ENCODE measurements around the gene SKIC2. TPM values are rescaled to one million over a fixed set of nuclear protein-coding genes. Genes with fewer than 3 reads are reported as not detected.
A peak's percentile ranks its signal among the peaks of the same experiment; 100 is the strongest.
"Not testable (repeated sequence)": the region's sequence is repeated elsewhere in the genome, so short reads cannot be mapped to it uniquely, and the experiment has no call there.

Gene SKIC2
- total and polyA plus RNA-seq, 7 experiments from 2014 or later = 20.1 to 139 (median 93.2) TPM

- H3K4me3 Mint-ChIP-seq; ATAC-seq; H3K9me3 Mint-ChIP-seq; H3K4me1 Mint-ChIP-seq; H3K27ac ChIP-seq (ENCODE audit: low read depth, low read length); intact Hi-C loops (cut with micrococcal nuclease); H3K36me3 Mint-ChIP-seq; H3K27me3 ChIP-seq (ENCODE audit: control insufficient read depth in 2 of 2, insufficient read depth in 2 of 2, low read length in 2 of 2); H3K9me3 ChIP-seq (ENCODE audit: control insufficient read depth in 2 of 3, low read length in 3 of 3); H3K4me1 ChIP-seq (ENCODE audit: control insufficient read depth in 2 of 2, insufficient read depth in 2 of 2, low read length in 2 of 2); POLR2A ChIA-PET; H3K27ac Mint-ChIP-seq; H3K4me3 ChIP-seq (ENCODE audit: low read length); H3K27me3 Mint-ChIP-seq; H3K36me3 ChIP-seq (ENCODE audit: control insufficient read depth in 2 of 3, insufficient read depth in 3 of 3, low read length in 3 of 3); CTCF ChIA-PET: not testable (repeated sequence)
- peak in 1 of 9 donors; percentile 7 for DNase-seq
Measured at GRCh38 chr6:32012941-32013617, 54.1 kb downstream of the SKIC2 start.

- intact Hi-C loops (cut with micrococcal nuclease); ATAC-seq; H3K4me1 Mint-ChIP-seq; H3K36me3 Mint-ChIP-seq; H3K27ac ChIP-seq (ENCODE audit: low read depth, low read length); H3K4me1 ChIP-seq (ENCODE audit: control insufficient read depth in 2 of 2, insufficient read depth in 2 of 2, low read length in 2 of 2); DNase-seq; POLR2A ChIA-PET; H3K9me3 Mint-ChIP-seq; H3K27me3 Mint-ChIP-seq; CTCF ChIA-PET; H3K27me3 ChIP-seq (ENCODE audit: control insufficient read depth in 2 of 2, insufficient read depth in 2 of 2, low read length in 2 of 2); H3K9me3 ChIP-seq (ENCODE audit: control insufficient read depth in 2 of 3, low read length in 3 of 3); H3K36me3 ChIP-seq (ENCODE audit: control insufficient read depth in 2 of 3, insufficient read depth in 3 of 3, low read length in 3 of 3); H3K4me3 Mint-ChIP-seq; H3K4me3 ChIP-seq (ENCODE audit: low read length); H3K27ac Mint-ChIP-seq: not testable (repeated sequence)
Measured at GRCh38 chr6:32013738-32014137, 54.8 kb downstream of the SKIC2 start.

- H3K27me3 ChIP-seq (ENCODE audit: control insufficient read depth in 2 of 2, insufficient read depth in 2 of 2, low read length in 2 of 2); H3K27ac ChIP-seq (ENCODE audit: low read depth, low read length); H3K4me1 ChIP-seq (ENCODE audit: control insufficient read depth in 2 of 2, insufficient read depth in 2 of 2, low read length in 2 of 2); H3K27me3 Mint-ChIP-seq; H3K4me1 Mint-ChIP-seq; intact Hi-C loops (cut with micrococcal nuclease); POLR2A ChIA-PET; H3K36me3 ChIP-seq (ENCODE audit: control insufficient read depth in 2 of 3, insufficient read depth in 3 of 3, low read length in 3 of 3); H3K4me3 Mint-ChIP-seq; H3K9me3 Mint-ChIP-seq; H3K9me3 ChIP-seq (ENCODE audit: control insufficient read depth in 2 of 3, low read length in 3 of 3); H3K4me3 ChIP-seq (ENCODE audit: low read length); CTCF ChIA-PET; H3K27ac Mint-ChIP-seq; ATAC-seq; H3K36me3 Mint-ChIP-seq; DNase-seq: not testable (repeated sequence)
Measured at GRCh38 chr6:32014547-32014946, 55.6 kb downstream of the SKIC2 start, which contains the start of gene C4B. TSS of gene C4B (plus strand) at chr6:32014795. CDS start at chr6:32014846, 51 bp downstream.

Small RNA genes lying within 50 kb of the gene (microRNA-seq; reads per million reads assigned to microRNA genes)
- not detected for gene MIR1236 (ENCODE audit: borderline microRNAs expressed)

Other genes starting within 250 kb of the SKIC2 start
Only the 30 nearest of the 35 such genes appear.
- 10 to 100 TPM in 2 of 5 experiments, 1 to 10 TPM in 3; 4.9 to 31.4 (median 7.1) TPM for gene DDAH2, start 229.9 kb upstream of the SKIC2 start, total RNA-seq
- 10 to 100 TPM; 13.1 to 15.3 TPM for gene DDAH2, start 229.9 kb upstream of the SKIC2 start, polyA plus RNA-seq
- gene CLIC1, start 222.6 kb upstream of the SKIC2 start, total RNA-seq = 100 to 1,000 TPM in 2 of 5 experiments, 10 to 100 TPM in 3; 29.3 to 494 (median 58.2) TPM
- 100 to 1,000 TPM; 102 to 122 TPM for gene CLIC1, start 222.6 kb upstream of the SKIC2 start, polyA plus RNA-seq
- 10 to 100 TPM; 10.3 to 52.2 (median 11.4) TPM for gene MSH5, start 219.2 kb upstream of the SKIC2 start, total RNA-seq
- 1 to 10 TPM in 1 of 2 donors, under 1 TPM in 1; 0.51 to 2.6 TPM for gene MSH5, start 219.2 kb upstream of the SKIC2 start, polyA plus RNA-seq
- gene SAPCD1, start 196.5 kb upstream of the SKIC2 start, total RNA-seq = 10 to 100 TPM in 1 of 5 experiments, 1 to 10 TPM in 4; 2.3 to 11.1 (median 3.3) TPM
- not detected for gene SAPCD1, start 196.5 kb upstream of the SKIC2 start, polyA plus RNA-seq
- gene VWA7, start 181.8 kb upstream of the SKIC2 start, total RNA-seq = 1 to 10 TPM in 3 of 5 experiments, under 1 TPM in 2; 0.53 to 4.5 (median 1.1) TPM
- not detected for gene VWA7, start 181.8 kb upstream of the SKIC2 start, polyA plus RNA-seq
- gene VARS1, start 163.4 kb upstream of the SKIC2 start, total RNA-seq = 10 to 100 TPM; 34.3 to 84.2 (median 53.2) TPM
- gene VARS1, start 163.4 kb upstream of the SKIC2 start, polyA plus RNA-seq = 10 to 100 TPM; 32.2 to 44.8 TPM
- gene LSM2, start 152.2 kb upstream of the SKIC2 start, total RNA-seq = 10 to 100 TPM; 22.9 to 94.5 (median 29.2) TPM
- gene LSM2, start 152.2 kb upstream of the SKIC2 start, polyA plus RNA-seq = 10 to 100 TPM; 58.9 to 67.9 TPM
- 1 to 10 TPM; 3.3 to 5.5 (median 4.7) TPM for gene HSPA1L, start 143.9 kb upstream of the SKIC2 start, total RNA-seq
- gene HSPA1L, start 143.9 kb upstream of the SKIC2 start, polyA plus RNA-seq = 1 to 10 TPM; 2.3 to 3.6 TPM
- gene HSPA1A, start 143.6 kb upstream of the SKIC2 start, total RNA-seq = 100 to 1,000 TPM in 1 of 5 experiments, 10 to 100 TPM in 3, 1 to 10 TPM in 1; 6.7 to 125 (median 30.3) TPM
- 10 to 100 TPM; 26.0 to 52.5 TPM for gene HSPA1A, start 143.6 kb upstream of the SKIC2 start, polyA plus RNA-seq
- 10 to 100 TPM in 4 of 5 experiments, 1 to 10 TPM in 1; 8.6 to 68.9 (median 28.9) TPM for gene HSPA1B, start 131.4 kb upstream of the SKIC2 start, total RNA-seq
- 1 to 10 TPM; 2.8 to 3.6 TPM for gene HSPA1B, start 131.4 kb upstream of the SKIC2 start, polyA plus RNA-seq
- 10 to 100 TPM; 18.6 to 35.0 (median 20.1) TPM for gene NEU1, start 96.4 kb upstream of the SKIC2 start, total RNA-seq
- 10 to 100 TPM; 13.6 to 19.9 TPM for gene NEU1, start 96.4 kb upstream of the SKIC2 start, polyA plus RNA-seq
- not detected for gene SLC44A4, start 80.2 kb upstream of the SKIC2 start, total RNA-seq
- not detected for gene SLC44A4, start 80.2 kb upstream of the SKIC2 start, polyA plus RNA-seq
- gene EHMT2, start 61.5 kb upstream of the SKIC2 start, total RNA-seq = 10 to 100 TPM; 50.4 to 94.2 (median 71.6) TPM
- 10 to 100 TPM; 37.3 to 66.5 TPM for gene EHMT2, start 61.5 kb upstream of the SKIC2 start, polyA plus RNA-seq
- gene ZBTB12, start 57.1 kb upstream of the SKIC2 start, total RNA-seq = 1 to 10 TPM in 4 of 5 experiments, under 1 TPM in 1; 0.77 to 4.5 (median 2.5) TPM
- gene ZBTB12, start 57.1 kb upstream of the SKIC2 start, polyA plus RNA-seq = under 1 TPM in 1 of 2 donors, not detected in 1; 0.09 TPM
- gene C2, start 31.5 kb upstream of the SKIC2 start, total RNA-seq = 1 to 10 TPM in 4 of 5 experiments, under 1 TPM in 1; 0.89 to 8.2 (median 2.3) TPM
- under 1 TPM in 1 of 2 donors, not detected in 1; 0.10 TPM for gene C2, start 31.5 kb upstream of the SKIC2 start, polyA plus RNA-seq
- 1 to 10 TPM in 2 of 5 experiments, under 1 TPM in 1, not detected in 2; 0.56 to 1.4 (median 1.1) TPM for gene CFB, start 13.1 kb upstream of the SKIC2 start, total RNA-seq
- gene CFB, start 13.1 kb upstream of the SKIC2 start, polyA plus RNA-seq = 1 to 10 TPM; 1.4 to 1.8 TPM
- 10 to 100 TPM; 47.5 to 71.7 (median 59.1) TPM for gene NELFE, start 204 bp upstream of the SKIC2 start, total RNA-seq
- gene NELFE, start 204 bp upstream of the SKIC2 start, polyA plus RNA-seq = 10 to 100 TPM; 56.5 to 76.6 TPM
- gene DXO, start 13.0 kb downstream of the SKIC2 start, total RNA-seq = 10 to 100 TPM; 19.3 to 44.3 (median 35.0) TPM
- gene DXO, start 13.0 kb downstream of the SKIC2 start, polyA plus RNA-seq = 10 to 100 TPM; 12.6 to 16.2 TPM
- gene C4A, start 22.9 kb downstream of the SKIC2 start, total RNA-seq = 1 to 10 TPM; 3.2 to 9.0 (median 8.0) TPM
- not detected for gene C4A, start 22.9 kb downstream of the SKIC2 start, polyA plus RNA-seq
- 1 to 10 TPM; 3.2 to 8.5 (median 8.0) TPM for gene C4B, start 55.6 kb downstream of the SKIC2 start, total RNA-seq
- gene C4B, start 55.6 kb downstream of the SKIC2 start, polyA plus RNA-seq = under 1 TPM in 1 of 2 donors, not detected in 1; 0.59 TPM
- 1 to 10 TPM in 1 of 5 experiments, under 1 TPM in 3, not detected in 1; 0.32 to 1.1 (median 0.44) TPM for gene CYP21A2, start 79.2 kb downstream of the SKIC2 start, total RNA-seq
- gene CYP21A2, start 79.2 kb downstream of the SKIC2 start, polyA plus RNA-seq = not detected
- 10 to 100 TPM in 4 of 5 experiments, 1 to 10 TPM in 1; 8.8 to 17.2 (median 13.1) TPM for gene TNXB, start 150.2 kb downstream of the SKIC2 start, total RNA-seq
- gene TNXB, start 150.2 kb downstream of the SKIC2 start, polyA plus RNA-seq = under 1 TPM in 1 of 2 donors, not detected in 1; 0.43 TPM
- gene ATF6B, start 169.1 kb downstream of the SKIC2 start, total RNA-seq = 100 to 1,000 TPM; 115 to 168 (median 142) TPM
- gene ATF6B, start 169.1 kb downstream of the SKIC2 start, polyA plus RNA-seq = 10 to 100 TPM; 28.0 to 29.0 TPM
- gene FKBPL, start 171.1 kb downstream of the SKIC2 start, total RNA-seq = 1 to 10 TPM in 4 of 5 experiments, under 1 TPM in 1; 0.82 to 5.1 (median 3.0) TPM
- 1 to 10 TPM; 1.3 to 4.1 TPM for gene FKBPL, start 171.1 kb downstream of the SKIC2 start, polyA plus RNA-seq
- gene PRRT1, start 192.8 kb downstream of the SKIC2 start, total RNA-seq = 1 to 10 TPM in 4 of 5 experiments, under 1 TPM in 1; 0.31 to 7.4 (median 3.4) TPM
- 1 to 10 TPM; 2.2 to 6.2 TPM for gene PRRT1, start 192.8 kb downstream of the SKIC2 start, polyA plus RNA-seq
- gene PPT2, start 195.0 kb downstream of the SKIC2 start, total RNA-seq = 10 to 100 TPM; 11.8 to 21.9 (median 15.8) TPM
- gene PPT2, start 195.0 kb downstream of the SKIC2 start, polyA plus RNA-seq = 10 to 100 TPM; 14.3 to 15.7 TPM
- gene EGFL8, start 205.4 kb downstream of the SKIC2 start, total RNA-seq = 10 to 100 TPM in 4 of 5 experiments, 1 to 10 TPM in 1; 7.5 to 25.9 (median 17.2) TPM
- under 1 TPM; 0.30 to 0.86 TPM for gene EGFL8, start 205.4 kb downstream of the SKIC2 start, polyA plus RNA-seq
- 10 to 100 TPM; 25.0 to 46.1 (median 31.6) TPM for gene AGPAT1, start 216.9 kb downstream of the SKIC2 start, total RNA-seq
- gene AGPAT1, start 216.9 kb downstream of the SKIC2 start, polyA plus RNA-seq = 10 to 100 TPM; 19.3 to 19.5 TPM
- gene RNF5, start 219.2 kb downstream of the SKIC2 start, total RNA-seq = 10 to 100 TPM; 17.0 to 50.6 (median 40.9) TPM
- gene RNF5, start 219.2 kb downstream of the SKIC2 start, polyA plus RNA-seq = 100 to 1,000 TPM; 107 to 111 TPM
- gene AGER, start 225.1 kb downstream of the SKIC2 start, total RNA-seq = 10 to 100 TPM; 32.6 to 92.2 (median 38.0) TPM
- under 1 TPM in 1 of 2 donors, not detected in 1; 0.47 TPM for gene AGER, start 225.1 kb downstream of the SKIC2 start, polyA plus RNA-seq

All from naive thymus-derived CD4-positive, alpha-beta T cell (primary cell).